ENCODE results near the gene PTCRA. TPM values are rescaled to one million over a fixed set of nuclear protein-coding genes. Genes with fewer than 3 reads are reported as not detected.

The PTCRA gene
- total RNA-seq, 2 donors from 2014 or later = not detected

GRCh38 chr6:42960243-42961019 lies 44.6 kb downstream of the PTCRA start, which contains the start of gene GNMT:
Gene GNMT, plus strand, starts transcription at chr6:42960754. Its CDS starts 14 bp downstream, at chr6:42960768.
- TF ChIP-seq POLR2A (IDR thresholded peaks at IDR 0.05) (peak; percentile 99), CTCF (IDR thresholded peaks at IDR 0.05) (peak in 4 of 7 experiments; percentile 3 to 34 (median 29))
- Histone ChIP-seq H3K27me3 (no peaks in the 10 kb centered on the region), H3K9me3 (no peaks in the 10 kb centered on the region), H3K36me3 (replicated peaks in 1 of 2; ENCODE audit: insufficient read depth in 1 of 2, low read depth in 2 of 2) (peaks cover 9 to 12% of the 10 kb centered on the region in 2 donors), H3K27ac (peak within 1 kb of the TSS; percentile 95 to 97 (median 97)), H3K4me1 (peaks cover 43% of the 10 kb centered on the region), H3K4me3 (peak within 1 kb of the TSS; percentile 53 to 58)
- DNase-seq (peak; percentile 93 to 96 (median 94)), ATAC-seq (peak; percentile 86)
- intact Hi-C loops (cut with DNase I) = no loop called here
- whole genome bisulfite sequencing, 2 donors = 1 to 5% methylated on average over 11 to 62 of the region's 62 CpGs

- peak; percentile 37 for ATAC-seq
- intact Hi-C loops (cut with DNase I) = no loop called here
- peak; percentile 68 to 86 (median 82) for DNase-seq
- Histone ChIP-seq H3K4me1 (peaks cover 43% of the 10 kb centered on the region), H3K9me3 (no peaks in the 10 kb centered on the region), H3K4me3 (peak overlapping the region; percentile 53 to 58), H3K27me3 (no peaks in the 10 kb centered on the region), H3K36me3 (replicated peaks in 1 of 2; ENCODE audit: insufficient read depth in 1 of 2, low read depth in 2 of 2) (peaks cover 9 to 12% of the 10 kb centered on the region in 2 donors), H3K27ac (peak overlapping the region; percentile 95 to 97 (median 97))
- 4 to 13% methylated on average over 8 to 15 of the region's 15 CpGs for WGBS, 2 donors
- TF ChIP-seq POLR2A (IDR thresholded peaks at IDR 0.05) (no peak), CTCF (IDR thresholded peaks at IDR 0.05) (no peak)
Observed at GRCh38 chr6:42961020-42961470, 45.2 kb downstream of the PTCRA start.

DNA sequence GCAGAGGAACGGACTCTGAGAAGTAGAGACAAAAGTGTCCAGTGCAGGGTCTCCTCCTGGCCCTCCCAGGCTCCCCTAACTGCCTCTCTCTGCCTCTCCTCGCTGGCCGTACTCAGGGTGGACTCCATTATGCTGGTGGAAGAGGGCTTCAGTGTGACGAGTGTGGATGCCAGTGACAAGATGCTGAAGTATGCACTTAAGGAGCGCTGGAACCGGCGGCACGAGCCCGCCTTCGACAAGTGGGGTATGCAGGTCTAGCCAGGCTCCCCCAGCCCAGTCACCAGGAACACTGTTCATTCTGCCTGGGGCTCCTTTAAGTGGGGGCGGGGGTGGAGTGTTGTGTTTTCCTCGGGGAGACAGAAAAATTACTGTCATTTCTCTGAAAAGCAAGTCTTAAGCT lies 46.2 kb downstream of the PTCRA start:
- Histone ChIP-seq H3K9me3 (no peaks in the 10 kb centered on the region), H3K27ac (peak overlapping the region; percentile 26 to 97 (median 97)), H3K4me3 (peak overlapping the region in 1 of 2 donors; percentile 53), H3K36me3 (replicated peaks in 1 of 2; ENCODE audit: insufficient read depth in 1 of 2, low read depth in 2 of 2) (peaks cover 9 to 12% of the 10 kb centered on the region in 2 donors), H3K4me1 (peaks cover 43% of the 10 kb centered on the region), H3K27me3 (no peaks in the 10 kb centered on the region)
- WGBS, 2 donors = 60 to 67% methylated on average over 4 to 12 of the region's 12 CpGs
- DNase-seq (peak in 2 of 4 donors; percentile 16 to 36), ATAC-seq (no peak)
- intact Hi-C loops (cut with DNase I) = no loop called here
- TF ChIP-seq POLR2A (IDR thresholded peaks at IDR 0.05) = no peak
- no peak for TF ChIP-seq CTCF (IDR thresholded peaks at IDR 0.05)

DNA sequence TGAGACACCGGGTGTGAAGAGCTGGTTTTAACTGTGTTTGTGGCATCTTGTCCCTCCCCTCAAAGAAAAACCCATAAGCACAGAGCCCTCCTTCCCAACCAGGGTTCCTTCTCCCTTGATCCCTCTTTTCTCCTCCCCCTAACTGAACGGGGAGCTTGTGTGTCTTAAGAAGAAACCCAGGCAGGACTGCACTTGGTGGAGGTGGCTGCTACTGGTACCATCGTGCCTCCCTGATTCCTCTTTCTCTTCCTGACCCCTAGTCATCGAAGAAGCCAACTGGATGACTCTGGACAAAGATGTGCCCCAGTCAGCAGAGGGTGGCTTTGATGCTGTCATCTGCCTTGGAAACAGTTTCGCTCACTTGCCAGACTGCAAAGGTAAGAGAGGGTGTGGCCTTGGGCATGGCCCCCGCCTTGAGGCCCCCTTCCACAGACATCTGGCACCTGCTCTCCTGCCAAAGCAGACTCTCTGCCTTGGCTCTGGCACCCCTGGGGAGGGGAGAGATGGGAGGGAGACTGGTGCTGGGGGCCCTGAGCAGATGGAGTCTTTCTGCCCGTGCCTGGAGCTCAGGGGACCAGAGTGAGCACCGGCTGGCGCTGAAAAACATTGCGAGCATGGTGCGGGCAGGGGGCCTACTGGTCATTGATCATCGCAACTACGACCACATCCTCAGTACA lies 46.8 kb downstream of the PTCRA start:
- no peaks in the 10 kb centered on the region for H3K27me3 ChIP-seq
- intact Hi-C loops (cut with DNase I) = no loop called here
- ATAC-seq = no peak
- DNase-seq = peak; percentile 48 to 56 (median 51)
- 61 to 63% methylated on average over 7 to 13 of the region's 13 CpGs for WGBS, 2 donors
- TF ChIP-seq CTCF (IDR thresholded peaks at IDR 0.05) (no peak), POLR2A (IDR thresholded peaks at IDR 0.05) (peak; percentile 29 to 73 (median 51))
- H3K36me3 ChIP-seq (replicated peaks in 1 of 2; ENCODE audit: insufficient read depth in 1 of 2, low read depth in 2 of 2) = peaks cover 9 to 12% of the 10 kb centered on the region in 2 donors
- peaks cover 43% of the 10 kb centered on the region for H3K4me1 ChIP-seq
- H3K9me3 ChIP-seq = no peaks in the 10 kb centered on the region
- H3K4me3 ChIP-seq = no peak overlapping the region
- peak overlapping the region; percentile 29 to 97 (median 97) for H3K27ac ChIP-seq

Data from body of pancreas (tissue), 4 donors.